DND-41 (cell line): Measurements from ENCODE around the gene SMTNL1.

ENCODE experiments used
- ATAC-seq: fragments of 200-7000 bp; cut with Tn5 transposase; 3 replicates; pipeline ENCODE4 v1.9.1; 2021; ENCODE audit warnings: low read depth; ENCODE audit not compliant: insufficient read depth
- DNase-seq: peaks from one replicate; pipeline ENCODE4 v3.0.0-alpha.2; 2020
- H2AFZ ChIP-seq: 2 replicates; pipeline ENCODE4 v1.6.0; 2012; ENCODE audit warnings: low read depth, low read length
- H3K27ac ChIP-seq: 2 replicates; pipeline ENCODE4 v1.5.1; 2012; ENCODE audit warnings: low read length, inconsistent platforms
- H3K27me3 ChIP-seq: fragments of 200-600 bp; sonication (generic); 2 replicates; pipeline ENCODE4 v1.6.0; 2012; ENCODE audit warnings: low read length, mild to moderate bottlenecking, inconsistent platforms; ENCODE audit not compliant: insufficient read depth, poor library complexity
- H3K36me3 ChIP-seq: 2 replicates; pipeline ENCODE4 v1.5.1; 2012; ENCODE audit warnings: low read length, inconsistent platforms; ENCODE audit not compliant: insufficient read depth
- H3K4me1 ChIP-seq: 2 replicates; pipeline ENCODE4 v1.5.1; 2012; ENCODE audit warnings: mild to moderate bottlenecking, low read length; ENCODE audit not compliant: insufficient read depth
- H3K4me2 ChIP-seq: 2 replicates; pipeline ENCODE4 v1.6.0; 2012; ENCODE audit warnings: mild to moderate bottlenecking, moderate library complexity, low read length, inconsistent platforms; ENCODE audit not compliant: insufficient read depth
- H3K4me3 ChIP-seq, 2 experiments: fragments of 200-600 bp in 1 of 2; shearing (Covaris generic) in 1 of 2; 2 replicates each; pipeline ENCODE4 v1.5.1; 2012 to 2016; ENCODE audit warnings: inconsistent platforms in 2 of 2, low read length in 2 of 2, mild to moderate bottlenecking in 2 of 2, low read depth in 1 of 2, moderate library complexity in 1 of 2
- H3K79me2 ChIP-seq: 2 replicates; pipeline ENCODE4 v1.6.0; 2012; ENCODE audit warnings: low read length, inconsistent platforms; ENCODE audit not compliant: insufficient read depth
- H3K9ac ChIP-seq: 2 replicates; pipeline ENCODE4 v1.6.0; 2012; ENCODE audit warnings: low read depth, mild to moderate bottlenecking, inconsistent platforms, low read length, moderate library complexity
- H3K9me3 ChIP-seq: 2 replicates; pipeline ENCODE4 v1.5.1; 2012; ENCODE audit warnings: low read length, moderate library complexity, mild to moderate bottlenecking, inconsistent platforms; ENCODE audit not compliant: insufficient read depth, severe bottlenecking
- H4K20me1 ChIP-seq: 2 replicates; pipeline ENCODE4 v1.6.0; 2012; ENCODE audit warnings: low read length; ENCODE audit not compliant: insufficient read depth
- CTCF ChIP-seq: IDR thresholded peaks from 2 replicates; pipeline ENCODE4 v1.5.1; 2012; ENCODE audit warnings: borderline replicate concordance, low read length, moderate library complexity, mild to moderate bottlenecking; ENCODE audit not compliant: poor library complexity, severe bottlenecking; ENCODE audit errors: extremely low read depth
- EZH2 ChIP-seq: IDR thresholded peaks from 3 replicates; pipeline ENCODE4 v1.6.1; 2012; ENCODE audit warnings: borderline replicate concordance, low read depth, mild to moderate bottlenecking, moderate library complexity, low read length, inconsistent platforms; ENCODE audit not compliant: severe bottlenecking

SMTNL1 gene

GRCh38 chr11:57514538-57515331, 22.7 kb upstream of the SMTNL1 start:
- peak overlapping the region; percentile 89 for H3K4me2 ChIP-seq
- H2AFZ ChIP-seq: peak overlapping the region; percentile 96

GRCh38 chr11:57515332-57516060, 21.9 kb upstream of the SMTNL1 start, which contains the start of gene SLC43A1:
SLC43A1 (minus strand) TSS chr11:57515702; CDS start chr11:57514111, 1,591 bp downstream.
- peak within 1 kb of the TSS; percentile 74 for H3K9ac ChIP-seq
- H3K4me2 ChIP-seq: peak within 1 kb of the TSS; percentile 89
- H3K27me3 ChIP-seq: peaks cover 23% of the 10 kb centered on the region
- H3K27ac ChIP-seq: peak within 1 kb of the TSS; percentile 65; the same call in 1 of the 2 replicates
- peak within 1 kb of the TSS; percentile 89 to 97 for H3K4me3 ChIP-seq
- peak within 1 kb of the TSS; percentile 96 for H2AFZ ChIP-seq
- H3K36me3 ChIP-seq: no peaks in the 10 kb centered on the region
- peaks cover 28% of the 10 kb centered on the region for H3K4me1 ChIP-seq
- TF ChIP-seq CTCF: peak; percentile 12
- TF ChIP-seq EZH2: peak; percentile 85
- H3K79me2 ChIP-seq: no peaks in the 10 kb centered on the region
- peak; percentile 65 for ATAC-seq
- DNase-seq: peak; percentile 55
- no peaks in the 10 kb centered on the region for H3K9me3 ChIP-seq
- H4K20me1 ChIP-seq: no peaks in the 10 kb centered on the region

More at GRCh38 chr11:57514538-57515331, 22.7 kb upstream of the SMTNL1 start:
- Histone ChIP-seq H3K27me3 (peaks cover 23% of the 10 kb centered on the region), H4K20me1 (no peaks in the 10 kb centered on the region), H3K36me3 (no peaks in the 10 kb centered on the region), H3K79me2 (no peaks in the 10 kb centered on the region), H3K4me1 (peaks cover 28% of the 10 kb centered on the region), H3K4me3 (peak overlapping the region; percentile 89 to 97), H3K27ac (peak overlapping the region; percentile 65; the same call in 1 of the 2 replicates), H3K9me3 (no peaks in the 10 kb centered on the region), H3K9ac (peak overlapping the region; percentile 74)
- DNase-seq: peak; percentile 67
- ATAC-seq: peak; percentile 64
- no peak for TF ChIP-seq EZH2

- H3K9ac ChIP-seq: peak overlapping the region; percentile 74
- ATAC-seq (no peak), DNase-seq (no peak)
- H3K36me3 ChIP-seq: no peaks in the 10 kb centered on the region
- H3K9me3 ChIP-seq: no peaks in the 10 kb centered on the region
- peaks cover 23% of the 10 kb centered on the region for H3K27me3 ChIP-seq
- no peaks in the 10 kb centered on the region for H3K79me2 ChIP-seq
- H4K20me1 ChIP-seq: no peaks in the 10 kb centered on the region
- peak overlapping the region; percentile 89 for H3K4me2 ChIP-seq
- H3K27ac ChIP-seq: no peak overlapping the region; the same call in 1 of the 2 replicates
- H3K4me3 ChIP-seq: peak overlapping the region; percentile 89 to 97; a peak in 3 of 4 replicates
- H3K4me1 ChIP-seq: peaks cover 28% of the 10 kb centered on the region
- peak overlapping the region; percentile 96 for H2AFZ ChIP-seq
- TF ChIP-seq EZH2 (no peak), CTCF (no peak)
Measured at GRCh38 chr11:57516061-57516443, 21.3 kb upstream of the SMTNL1 start.
